Central memory CD8-positive, alpha-beta T cell (primary cell): ENCODE results near the gene RARS1.
A peak's percentile ranks its signal among the peaks of the same experiment; 100 is the strongest.
"Not testable (repeated sequence)": the region's sequence is repeated elsewhere in the genome, so short reads cannot be mapped to it uniquely, and the experiment has no call there.

Experiments
- ATAC-seq: fragments of 150-1000 bp; cut with Tn5 transposase; replicated peaks from 2 replicates; pipeline ENCODE4 v1.10.0; 2022; ENCODE audit warnings: mild to moderate bottlenecking, moderate FRiP score, moderate number of reproducible peaks; ENCODE audit not compliant: poor library complexity, severe bottlenecking; ENCODE audit errors: extremely low read depth
- DNase-seq, 2 donors: peaks; one replicate each; pipeline ENCODE4 v3.0.0; 2021; ENCODE audit warnings: low spot score in 2 of 2
- H3K27ac Mint-ChIP-seq: one replicate; pipeline ENCODE4 v1.8.0; 2022; ENCODE audit warnings: low read depth, mild to moderate bottlenecking, moderate library complexity, mixed read lengths
- H3K27me3 Mint-ChIP-seq: one replicate; pipeline ENCODE4 v1.8.0; 2022; ENCODE audit warnings: mixed read lengths
- H3K36me3 Mint-ChIP-seq: one replicate; pipeline ENCODE4 v1.8.0; 2022; ENCODE audit warnings: mild to moderate bottlenecking, moderate library complexity, mixed read lengths; ENCODE audit not compliant: insufficient read depth
- H3K4me1 Mint-ChIP-seq: one replicate; pipeline ENCODE4 v1.8.0; 2022; ENCODE audit warnings: mixed read lengths
- H3K4me3 Mint-ChIP-seq: one replicate; pipeline ENCODE4 v1.8.0; 2022; ENCODE audit warnings: mild to moderate bottlenecking, moderate library complexity, mixed read lengths
- H3K9me3 Mint-ChIP-seq: one replicate; pipeline ENCODE4 v1.8.0; 2022; ENCODE audit warnings: mixed read lengths

RARS1 gene

DNA sequence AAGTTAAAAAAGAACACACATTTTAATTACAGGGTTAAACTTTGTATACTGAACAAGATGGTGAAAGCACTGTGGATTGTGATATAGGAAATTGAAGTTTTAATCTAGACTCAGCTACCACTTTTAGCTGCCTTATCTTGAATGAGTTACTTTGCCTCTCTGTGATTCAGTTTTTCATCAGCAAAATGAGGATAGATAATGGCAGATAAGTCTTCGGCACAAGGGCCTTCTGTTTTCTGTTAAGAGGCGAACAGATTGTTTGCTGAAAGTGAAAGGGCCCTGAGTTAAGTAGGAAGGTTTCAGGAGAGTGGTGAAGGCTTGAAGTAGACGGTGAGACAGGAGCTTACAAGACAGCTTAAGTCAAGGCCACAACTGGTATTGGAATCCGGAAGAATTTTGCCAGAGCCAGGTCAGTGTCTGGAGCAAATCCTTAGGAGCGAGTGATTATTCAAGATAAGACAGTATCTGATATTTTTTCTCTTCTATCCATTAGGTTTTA, 7.8 kb downstream of the RARS1 start:
- Mint-ChIP-seq H3K4me1 (peaks cover 14% of the 10 kb centered on the region), H3K27me3 (no peaks in the 10 kb centered on the region), H3K4me3 (no peak overlapping the region), H3K27ac (no peak overlapping the region), H3K9me3 (no peaks in the 10 kb centered on the region), H3K36me3 (peaks cover 87% of the 10 kb centered on the region)
- ATAC-seq (no peak), DNase-seq (no peak)

DNA sequence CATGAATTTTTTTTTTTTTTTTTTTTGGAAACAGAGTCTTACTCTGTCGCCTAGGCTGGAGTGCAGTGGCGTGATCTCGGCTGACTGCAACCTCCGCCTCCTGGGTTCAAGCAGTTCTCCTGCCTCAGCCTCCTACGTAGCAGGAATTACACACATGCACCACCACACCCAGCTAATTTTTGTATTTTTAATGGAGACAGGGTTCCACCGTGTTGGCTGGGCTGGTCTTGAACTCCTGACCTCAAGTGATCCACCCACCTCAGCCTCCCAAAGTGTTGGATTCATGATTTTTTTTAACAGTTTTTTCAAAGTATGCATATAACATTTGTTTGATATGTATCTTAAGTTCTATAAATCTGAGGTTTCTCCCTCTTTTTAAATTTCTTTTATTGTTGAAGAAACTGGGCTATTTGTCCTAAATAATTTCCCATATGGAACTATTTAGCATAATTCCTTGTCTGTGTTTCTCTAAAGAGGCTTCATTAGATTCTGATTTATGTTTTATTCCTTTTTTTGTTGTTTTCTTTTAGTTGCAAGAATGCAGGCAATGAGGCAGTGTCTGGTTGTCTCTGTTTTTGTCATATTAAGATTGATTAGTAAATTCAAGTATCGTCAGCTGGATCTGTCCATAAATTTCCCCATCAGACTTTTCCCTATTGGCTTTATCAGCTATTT, 16.4 kb downstream of the RARS1 start:
- Mint-ChIP-seq H3K4me3 (no peak overlapping the region), H3K9me3 (no peaks in the 10 kb centered on the region), H3K27ac (no peak overlapping the region), H3K4me1 (no peaks in the 10 kb centered on the region), H3K36me3 (peaks cover 62% of the 10 kb centered on the region), H3K27me3 (no peaks in the 10 kb centered on the region)
- no peak for ATAC-seq
- no peak for DNase-seq

DNA sequence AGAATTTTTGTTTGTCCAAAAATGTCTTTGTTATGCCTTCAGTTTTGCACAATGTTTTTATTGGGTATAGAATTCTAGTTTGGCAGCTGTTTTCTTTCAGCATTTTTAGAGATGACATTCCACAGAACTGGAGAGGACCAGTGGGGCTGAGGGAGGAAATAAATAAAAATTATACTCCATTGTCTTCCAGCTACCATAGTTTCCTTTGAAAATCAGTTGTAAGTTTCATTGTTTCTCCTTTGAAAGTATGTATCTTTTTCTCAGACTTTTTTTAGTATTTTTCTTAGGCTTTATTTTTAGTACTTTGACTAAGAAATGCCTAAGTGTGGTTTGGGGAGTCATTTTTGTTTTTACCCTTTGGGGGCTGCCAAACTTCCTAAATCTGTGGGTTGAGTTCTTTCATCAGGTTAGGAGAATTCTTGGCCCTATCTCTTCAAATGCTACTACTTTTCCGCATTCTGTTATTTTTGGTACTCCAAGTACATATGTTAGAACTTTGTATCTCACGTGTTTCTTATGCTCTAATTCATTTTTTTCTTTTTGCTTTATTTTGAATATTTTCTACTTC, 27.7 kb downstream of the RARS1 start:
- Mint-ChIP-seq H3K27me3 (no peaks in the 10 kb centered on the region), H3K9me3 (no peaks in the 10 kb centered on the region), H3K36me3 (peaks cover 78% of the 10 kb centered on the region), H3K4me1 (no peaks in the 10 kb centered on the region), H3K27ac (no peak overlapping the region), H3K4me3 (no peak overlapping the region)
- DNase-seq (no peak), ATAC-seq (no peak)

DNA sequence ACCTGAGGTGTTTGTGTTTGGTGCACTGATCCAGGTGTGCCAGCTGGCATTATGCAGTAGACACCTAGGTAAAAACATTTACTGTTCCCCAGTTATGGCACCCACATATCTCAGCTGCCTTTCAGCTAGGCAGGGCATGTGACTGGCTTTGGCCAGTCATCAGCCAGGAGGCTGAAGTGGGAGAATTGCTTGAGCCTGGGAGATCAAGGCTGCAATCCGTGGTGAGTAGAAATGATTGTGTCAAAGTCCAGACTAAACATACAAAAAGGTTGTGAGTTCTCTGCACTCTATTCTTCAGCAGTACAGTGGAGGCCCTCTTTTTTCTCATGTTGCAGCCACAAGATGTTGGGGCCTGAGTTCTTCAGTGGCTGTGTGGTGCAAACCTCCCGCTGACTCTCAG, 39.6 kb downstream of the RARS1 start:
- Mint-ChIP-seq H3K27ac (no peak overlapping the region), H3K9me3 (no peaks in the 10 kb centered on the region), H3K27me3 (peaks cover 31% of the 10 kb centered on the region), H3K4me3 (no peak overlapping the region), H3K4me1 (peaks cover 13% of the 10 kb centered on the region), H3K36me3 (peaks cover 7% of the 10 kb centered on the region)
- no peak for DNase-seq
- no peak for ATAC-seq

DNA sequence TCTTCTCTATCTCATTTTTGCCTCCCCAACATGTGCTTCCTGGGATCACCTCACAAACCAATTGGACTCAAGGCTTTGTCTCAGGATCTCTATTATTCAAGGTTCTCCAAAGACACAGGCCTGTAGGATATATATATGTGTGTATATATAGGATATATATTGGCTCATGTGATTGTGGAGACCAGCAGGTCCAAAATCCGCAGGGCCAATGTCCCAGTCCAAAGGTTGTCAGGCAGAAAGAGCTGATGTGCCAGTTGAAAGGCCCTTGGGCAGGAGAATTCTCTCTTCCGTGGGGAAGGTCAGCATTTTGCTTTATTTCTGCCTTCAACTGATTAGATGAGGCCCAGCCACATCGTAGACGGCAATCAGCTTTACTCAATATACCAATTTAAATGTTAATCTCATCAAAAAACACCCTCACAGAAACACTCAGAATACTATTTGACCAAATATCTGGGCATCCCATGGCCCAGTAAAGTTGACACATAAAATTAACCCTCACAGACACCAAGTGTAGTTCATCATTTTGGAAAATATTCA, 41.6 kb downstream of the RARS1 start:
- Mint-ChIP-seq H3K9me3 (no peaks in the 10 kb centered on the region), H3K4me3 (no peak overlapping the region), H3K4me1 (peaks cover 13% of the 10 kb centered on the region), H3K27ac (no peak overlapping the region), H3K36me3 (peaks cover 2% of the 10 kb centered on the region), H3K27me3 (peaks cover 51% of the 10 kb centered on the region)
- DNase-seq: no peak
- no peak for ATAC-seq

DNA sequence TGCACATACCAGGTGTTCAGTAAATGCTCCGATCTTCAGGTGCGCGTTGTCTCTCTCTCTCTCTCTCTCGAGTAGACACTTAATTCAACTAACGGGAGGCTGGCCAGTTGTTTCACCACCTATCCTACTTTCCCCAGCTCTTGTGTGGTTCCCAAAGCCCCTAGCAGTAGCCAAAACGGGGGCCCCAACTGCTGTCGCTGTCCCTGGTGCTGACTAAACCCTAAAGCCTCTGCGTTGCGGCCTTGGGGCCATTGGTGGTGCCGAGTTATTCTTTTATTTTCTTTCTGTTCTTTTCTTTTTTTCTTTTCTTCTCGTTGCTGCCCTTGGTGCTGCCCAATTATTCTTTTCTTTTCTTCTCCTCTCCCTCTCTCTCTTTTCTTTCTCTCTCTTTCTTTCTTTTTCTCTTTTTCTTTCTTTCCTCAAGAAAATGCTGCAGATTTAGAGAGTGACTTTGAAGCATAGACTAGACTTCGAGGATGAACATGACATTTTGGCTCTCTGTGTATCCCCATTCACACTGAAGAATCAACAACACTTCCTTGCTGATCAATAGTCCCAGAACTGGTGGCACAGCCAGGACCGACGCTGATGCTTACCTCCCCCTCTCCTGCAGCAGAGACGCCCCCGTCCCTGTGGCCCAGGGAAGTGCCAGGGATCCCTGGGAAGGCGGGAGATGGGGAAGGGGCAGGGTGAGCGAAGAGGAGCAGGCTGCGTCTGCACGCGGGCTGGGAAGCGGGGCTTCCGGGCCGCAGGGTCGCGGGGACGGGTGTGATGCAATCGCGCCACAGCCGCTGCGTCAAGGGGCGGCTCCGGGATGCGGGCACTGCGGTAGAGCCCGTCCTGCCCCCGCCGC, 42.5 kb downstream of the RARS1 start, which contains the start of gene FBLL1:
FBLL1 (plus strand) TSS at position 785 of the 853 bp plus-strand sequence. CDS start 200 bp downstream, outside the sequence.
- H3K4me1 Mint-ChIP-seq: peaks cover 13% of the 10 kb centered on the region
- peak within 1 kb of the TSS; percentile 62 for H3K4me3 Mint-ChIP-seq
- no peak for ATAC-seq
- H3K27ac Mint-ChIP-seq: peak within 1 kb of the TSS; percentile 18
- H3K36me3 Mint-ChIP-seq: peaks cover 2% of the 10 kb centered on the region
- no peak for DNase-seq
- H3K9me3 Mint-ChIP-seq: no peaks in the 10 kb centered on the region
- H3K27me3 Mint-ChIP-seq: peaks cover 55% of the 10 kb centered on the region

DNA sequence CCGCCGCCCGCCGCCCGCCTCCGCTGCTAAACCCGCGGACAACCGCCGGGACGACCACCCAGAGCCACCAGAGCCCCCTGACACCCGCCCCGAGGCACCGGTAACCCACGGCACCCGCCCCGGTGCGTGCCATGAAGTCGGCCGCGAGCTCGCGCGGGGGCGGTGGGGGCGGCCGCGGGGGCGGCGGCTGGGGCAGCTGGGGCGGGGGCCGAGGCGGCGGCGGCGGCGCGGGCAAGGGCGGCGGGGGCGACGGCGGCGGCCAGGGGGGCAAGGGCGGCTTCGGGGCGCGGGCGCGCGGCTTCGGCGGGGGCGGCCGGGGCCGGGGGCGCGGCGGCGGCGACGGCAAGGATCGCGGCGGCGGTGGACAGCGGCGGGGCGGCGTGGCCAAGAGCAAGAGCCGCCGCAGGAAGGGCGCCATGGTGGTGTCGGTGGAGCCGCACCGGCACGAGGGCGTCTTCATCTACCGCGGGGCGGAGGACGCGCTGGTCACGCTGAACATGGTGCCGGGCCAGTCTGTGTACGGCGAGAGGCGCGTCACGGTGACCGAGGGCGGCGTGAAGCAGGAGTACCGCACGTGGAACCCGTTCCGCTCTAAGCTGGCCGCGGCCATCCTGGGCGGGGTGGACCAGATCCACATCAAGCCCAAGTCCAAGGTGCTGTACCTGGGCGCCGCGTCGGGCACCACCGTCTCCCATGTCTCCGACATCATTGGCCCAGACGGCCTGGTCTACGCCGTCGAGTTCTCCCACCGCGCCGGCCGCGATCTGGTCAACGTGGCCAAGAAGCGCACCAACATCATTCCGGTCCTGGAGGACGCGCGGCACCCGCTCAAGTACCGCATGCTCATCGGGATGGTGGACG, 43.3 kb downstream of the RARS1 start:
- Mint-ChIP-seq H3K4me3 (peak overlapping the region; percentile 62), H3K27ac (no peak overlapping the region), H3K27me3 (peaks cover 55% of the 10 kb centered on the region), H3K36me3 (peaks cover 2% of the 10 kb centered on the region), H3K4me1 (peaks cover 13% of the 10 kb centered on the region), H3K9me3 (no peaks in the 10 kb centered on the region)
- DNase-seq (no peak), ATAC-seq (no peak)

DNA sequence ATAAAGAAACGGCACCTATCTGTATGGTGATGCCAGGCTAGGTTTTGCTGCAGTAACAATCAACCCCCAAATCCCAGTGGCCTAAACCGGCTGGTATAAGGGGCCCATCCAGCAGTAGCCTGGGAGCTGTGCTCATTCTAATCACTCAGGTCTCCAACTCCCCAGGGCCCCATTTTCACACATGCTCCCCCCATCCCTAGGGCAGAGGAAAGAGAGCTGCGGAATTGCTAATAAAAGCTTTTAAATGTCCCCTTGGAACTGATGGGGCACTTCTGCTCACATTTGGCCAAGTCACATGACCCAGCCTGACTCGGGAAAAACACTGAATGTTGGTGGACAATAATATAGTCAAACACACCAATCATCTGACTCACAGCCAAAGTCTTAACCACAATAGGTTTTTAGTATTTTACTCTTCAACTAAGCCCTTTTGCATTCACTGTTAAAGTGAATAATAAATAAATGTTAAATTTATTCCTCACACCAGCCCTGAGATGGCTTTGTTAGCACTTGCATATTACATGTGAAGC, 44.4 kb downstream of the RARS1 start:
- H3K27me3 Mint-ChIP-seq: peaks cover 55% of the 10 kb centered on the region
- peak overlapping the region; percentile 62 for H3K4me3 Mint-ChIP-seq
- H3K27ac Mint-ChIP-seq: no peak overlapping the region
- H3K9me3 Mint-ChIP-seq: no peaks in the 10 kb centered on the region
- DNase-seq (no peak), ATAC-seq (no peak)
- H3K4me1 Mint-ChIP-seq: peaks cover 13% of the 10 kb centered on the region
- peaks cover 2% of the 10 kb centered on the region for H3K36me3 Mint-ChIP-seq

DNA sequence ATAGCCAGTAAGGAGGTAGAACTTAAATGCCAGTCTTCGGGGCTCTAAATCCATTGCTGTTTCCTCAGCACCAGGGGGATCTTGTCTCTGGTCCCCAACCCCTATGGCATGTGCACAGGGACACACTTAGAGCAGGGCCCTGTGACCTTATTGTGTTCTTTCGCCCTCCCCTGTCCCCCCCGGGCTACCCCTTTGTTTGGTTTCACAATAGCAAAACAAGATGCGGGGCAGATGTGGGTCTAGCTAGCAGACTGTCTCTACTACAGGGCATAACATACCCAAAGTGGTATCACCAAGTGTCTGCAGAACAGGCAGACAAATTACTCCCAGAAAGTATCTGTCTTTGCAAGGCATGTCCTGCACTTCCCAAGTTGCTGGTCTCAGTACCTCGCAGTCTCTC, 44.9 kb downstream of the RARS1 start:
- H3K27me3 Mint-ChIP-seq: peaks cover 55% of the 10 kb centered on the region

DNA sequence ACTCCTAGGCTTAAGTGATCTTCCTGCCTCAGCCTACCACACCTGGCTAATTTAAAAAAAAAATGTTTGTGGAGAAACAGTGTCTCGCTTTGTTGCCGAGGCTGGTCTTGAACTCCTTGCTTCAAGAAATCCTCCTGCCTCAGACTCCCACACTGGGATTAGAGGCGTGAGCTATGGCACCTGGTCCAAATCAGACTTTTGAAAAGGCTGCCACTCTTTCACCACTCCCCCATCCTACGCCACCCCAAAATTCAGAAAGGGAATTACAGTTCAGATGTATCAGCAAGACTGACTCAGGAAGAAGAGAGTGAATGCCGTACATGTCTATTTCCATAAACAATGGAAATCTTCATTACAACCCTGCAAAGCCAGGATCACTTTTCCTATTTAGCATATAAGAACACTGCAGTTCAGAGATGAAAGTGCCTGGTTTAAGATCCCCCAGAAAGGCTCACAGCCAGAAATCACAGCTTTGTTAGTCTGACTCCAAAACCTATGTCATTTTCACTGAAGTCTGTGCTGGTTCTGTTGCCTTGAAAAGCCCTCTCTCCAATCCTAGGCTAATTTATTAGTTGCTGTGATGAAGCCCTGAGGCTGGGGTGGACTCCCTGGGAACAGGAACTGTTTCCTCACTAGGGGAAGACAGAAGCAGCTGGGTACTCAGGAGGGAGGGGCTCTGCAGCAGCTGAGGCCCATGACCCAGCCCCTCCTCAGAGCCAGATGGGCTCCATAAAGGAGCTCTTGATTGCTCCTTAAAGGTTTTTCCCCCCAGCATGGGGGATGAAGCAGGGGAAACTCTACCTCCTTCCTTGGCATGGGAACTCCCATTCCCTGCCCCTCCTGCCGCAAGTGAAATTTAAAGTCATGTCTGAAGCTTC, 46.0 kb downstream of the RARS1 start:
- Mint-ChIP-seq H3K36me3 (peaks cover 2% of the 10 kb centered on the region), H3K9me3 (no peaks in the 10 kb centered on the region)

More for the DNA sequence above, 44.9 kb downstream of the RARS1 start:
- H3K27ac Mint-ChIP-seq: no peak overlapping the region
- H3K4me3 Mint-ChIP-seq: no peak overlapping the region
- peaks cover 13% of the 10 kb centered on the region for H3K4me1 Mint-ChIP-seq
- H3K9me3 Mint-ChIP-seq: no peaks in the 10 kb centered on the region
- ATAC-seq: no peak
- peaks cover 2% of the 10 kb centered on the region for H3K36me3 Mint-ChIP-seq
- no peak for DNase-seq

DNA sequence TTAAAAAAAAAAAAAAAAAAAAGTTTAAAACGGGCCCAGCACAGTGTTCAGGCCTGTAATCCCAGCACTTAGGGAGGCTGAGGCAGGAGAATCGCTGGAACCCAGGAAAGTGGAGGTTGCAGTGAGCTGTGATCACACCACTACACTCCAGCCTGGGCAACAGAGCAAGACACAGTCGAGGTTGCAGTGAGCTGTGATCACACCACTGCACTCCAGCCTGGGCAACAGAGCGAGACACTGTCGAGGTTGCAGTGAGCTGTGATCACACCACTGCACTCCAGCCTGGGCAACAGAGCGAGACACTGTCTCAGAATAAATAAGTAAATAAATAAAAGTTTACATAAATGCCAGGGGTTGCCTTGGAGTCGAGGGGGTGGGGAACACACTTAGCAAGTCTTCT, 48.1 kb downstream of the RARS1 start:
- not testable (repeated sequence) for H3K4me1 Mint-ChIP-seq, DNase-seq, ATAC-seq, H3K4me3 Mint-ChIP-seq, H3K27ac Mint-ChIP-seq, H3K9me3 Mint-ChIP-seq, H3K36me3 Mint-ChIP-seq
- H3K27me3 Mint-ChIP-seq: peaks cover 36% of the 10 kb centered on the region

More for the DNA sequence above, 46.0 kb downstream of the RARS1 start:
- Mint-ChIP-seq H3K27me3 (peaks cover 55% of the 10 kb centered on the region), H3K4me1 (peaks cover 13% of the 10 kb centered on the region), H3K4me3 (no peak overlapping the region), H3K27ac (no peak overlapping the region)
- no peak for ATAC-seq
- DNase-seq: no peak
